ENCODE measurements around the gene ZNF780B. TPM values are rescaled to one million over a fixed set of nuclear protein-coding genes. Genes with fewer than 3 reads are reported as not detected.
A peak's percentile ranks its signal among the peaks of the same experiment; 100 is the strongest.

Gene ZNF780B
- total and polyA plus RNA-seq, 3 experiments from 2014 or later: 12.0 to 21.3 (median 16.8) TPM

DNA sequence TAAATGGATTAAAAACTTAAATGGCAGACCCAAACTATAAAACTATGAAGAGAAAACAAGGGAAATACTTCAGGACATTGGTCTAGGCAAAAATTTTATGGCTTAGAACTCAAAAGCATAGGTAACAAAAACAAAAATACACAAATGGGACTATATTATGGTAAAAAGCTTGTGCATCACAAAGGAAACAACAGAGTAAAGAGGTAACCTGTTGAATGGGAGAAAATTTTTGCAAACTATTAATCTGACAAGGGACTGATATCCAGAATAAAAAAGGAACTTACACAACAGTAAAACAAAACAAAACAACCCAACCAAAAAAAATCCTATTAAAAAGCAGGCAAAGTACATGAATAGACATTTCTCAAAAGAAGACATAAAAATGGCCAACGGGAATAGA is 68.4 kb downstream of the ZNF780B start:
- H3K9me3 ChIP-seq (ENCODE audit: low read length): peaks cover 17% of the 10 kb centered on the region
- DNase-seq: no peak
- H3K36me3 ChIP-seq (ENCODE audit: insufficient read depth, low read length): peaks cover under 1% of the 10 kb centered on the region
- no peak overlapping the region for H3K27ac Mint-ChIP-seq
- CTCF ChIA-PET: no interaction called here
- no peak overlapping the region for H3K4me3 ChIP-seq (ENCODE audit: low read length)
- H3K4me1 Mint-ChIP-seq: peaks cover 29 to 46% (median 44%) of the 10 kb centered on the region in 3 donors
- H3K36me3 Mint-ChIP-seq: peaks cover 14 to 45% (median 44%) of the 10 kb centered on the region in 3 donors
- H3K4me3 Mint-ChIP-seq: peak overlapping the region in 1 of 7 donors; percentile 5
- H3K9me3 Mint-ChIP-seq: peaks cover 15 to 40% (median 32%) of the 10 kb centered on the region in 5 donors
- peaks cover 4% of the 10 kb centered on the region for H3K4me1 ChIP-seq (ENCODE audit: insufficient read depth, low read length)
- POLR2A ChIA-PET: interaction anchor here (0.6 kb wide), 1 partner anchor 9 kb away, joined by 4 read pairs; the partner anchor contains the start of gene ZNF546
- H3K27me3 Mint-ChIP-seq: no peaks in the 10 kb centered on the region
- H3K27me3 ChIP-seq (ENCODE audit: insufficient read depth, low read length, poor library complexity, severe bottlenecking): no peaks in the 10 kb centered on the region
- H3K27ac ChIP-seq (ENCODE audit: low read depth, low read length): no peak overlapping the region

DNA sequence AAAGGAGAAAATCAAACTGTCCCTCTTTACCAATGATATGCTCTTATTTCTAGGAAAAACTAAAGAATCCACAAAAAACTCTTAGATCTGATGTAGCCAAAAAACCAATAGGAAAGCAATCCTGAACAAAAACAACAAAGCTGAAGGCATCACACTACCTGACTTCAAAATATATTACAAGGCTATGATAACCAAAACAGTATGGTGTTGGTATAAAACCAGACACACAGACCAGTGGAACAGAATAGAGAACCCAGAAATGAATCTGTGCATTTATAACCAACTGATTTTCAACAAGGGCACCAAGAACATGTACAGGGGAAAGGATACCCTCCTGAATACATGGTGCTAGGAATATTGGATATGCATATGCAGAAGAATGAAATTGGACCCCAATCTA is 68.9 kb downstream of the ZNF780B start:
- CTCF ChIA-PET: no interaction called here
- no peak overlapping the region for H3K4me3 Mint-ChIP-seq

DNA sequence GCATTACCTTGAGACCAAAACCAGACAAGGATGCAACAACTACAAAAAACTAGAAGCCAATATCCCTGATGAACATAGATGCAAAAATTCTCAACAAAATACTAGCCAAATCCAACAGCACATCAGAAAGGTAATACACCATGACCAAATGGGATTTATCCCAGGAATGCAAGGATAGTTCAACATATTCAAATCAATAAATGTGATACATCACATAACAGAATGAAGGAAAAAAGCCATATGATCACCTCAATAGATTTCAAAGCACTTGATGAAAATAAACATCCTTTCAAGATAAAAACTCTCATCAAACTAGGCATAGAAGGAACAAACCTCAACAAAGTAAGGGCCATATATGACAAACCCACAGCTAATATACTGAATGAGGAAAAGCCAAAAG is 69.4 kb downstream of the ZNF780B start:
- no peaks in the 10 kb centered on the region for H3K27me3 ChIP-seq (ENCODE audit: insufficient read depth, low read length, poor library complexity, severe bottlenecking)
- H3K36me3 ChIP-seq (ENCODE audit: insufficient read depth, low read length): peaks cover 8% of the 10 kb centered on the region
- peaks cover 17% of the 10 kb centered on the region for H3K9me3 ChIP-seq (ENCODE audit: low read length)
- Mint-ChIP-seq H3K4me3 (no peak overlapping the region), H3K27me3 (no peaks in the 10 kb centered on the region), H3K4me1 (peaks cover 21 to 38% (median 37%) of the 10 kb centered on the region in 3 donors), H3K36me3 (peaks cover 19 to 49% (median 45%) of the 10 kb centered on the region in 3 donors), H3K27ac (no peak overlapping the region), H3K9me3 (peaks cover 15 to 40% (median 32%) of the 10 kb centered on the region in 5 donors)
- CTCF ChIA-PET: no interaction called here
- POLR2A ChIA-PET: no interaction called here
- no peak overlapping the region for H3K4me3 ChIP-seq (ENCODE audit: low read length)
- no peak for DNase-seq
- H3K4me1 ChIP-seq (ENCODE audit: insufficient read depth, low read length): peaks cover 4% of the 10 kb centered on the region
- H3K27ac ChIP-seq (ENCODE audit: low read depth, low read length): no peak overlapping the region

More for the DNA sequence above, 68.9 kb downstream of the ZNF780B start:
- POLR2A ChIA-PET: interaction anchor here (0.6 kb wide), 1 partner anchor 10 kb away, joined by 4 read pairs; the partner anchor contains the start of gene ZNF546
- peaks cover 17 to 48% (median 45%) of the 10 kb centered on the region in 3 donors for H3K36me3 Mint-ChIP-seq
- H3K4me1 ChIP-seq (ENCODE audit: insufficient read depth, low read length): peaks cover 4% of the 10 kb centered on the region
- H3K27ac Mint-ChIP-seq: no peak overlapping the region
- no peaks in the 10 kb centered on the region for H3K27me3 Mint-ChIP-seq
- H3K4me1 Mint-ChIP-seq: peaks cover 25 to 42% (median 40%) of the 10 kb centered on the region in 3 donors
- H3K27me3 ChIP-seq (ENCODE audit: insufficient read depth, low read length, poor library complexity, severe bottlenecking): no peaks in the 10 kb centered on the region
- peaks cover 5% of the 10 kb centered on the region for H3K36me3 ChIP-seq (ENCODE audit: insufficient read depth, low read length)
- no peak overlapping the region for H3K4me3 ChIP-seq (ENCODE audit: low read length)
- DNase-seq: no peak
- H3K9me3 Mint-ChIP-seq: peaks cover 15 to 40% (median 32%) of the 10 kb centered on the region in 5 donors
- H3K27ac ChIP-seq (ENCODE audit: low read depth, low read length): no peak overlapping the region
- H3K9me3 ChIP-seq (ENCODE audit: low read length): peaks cover 17% of the 10 kb centered on the region

DNA sequence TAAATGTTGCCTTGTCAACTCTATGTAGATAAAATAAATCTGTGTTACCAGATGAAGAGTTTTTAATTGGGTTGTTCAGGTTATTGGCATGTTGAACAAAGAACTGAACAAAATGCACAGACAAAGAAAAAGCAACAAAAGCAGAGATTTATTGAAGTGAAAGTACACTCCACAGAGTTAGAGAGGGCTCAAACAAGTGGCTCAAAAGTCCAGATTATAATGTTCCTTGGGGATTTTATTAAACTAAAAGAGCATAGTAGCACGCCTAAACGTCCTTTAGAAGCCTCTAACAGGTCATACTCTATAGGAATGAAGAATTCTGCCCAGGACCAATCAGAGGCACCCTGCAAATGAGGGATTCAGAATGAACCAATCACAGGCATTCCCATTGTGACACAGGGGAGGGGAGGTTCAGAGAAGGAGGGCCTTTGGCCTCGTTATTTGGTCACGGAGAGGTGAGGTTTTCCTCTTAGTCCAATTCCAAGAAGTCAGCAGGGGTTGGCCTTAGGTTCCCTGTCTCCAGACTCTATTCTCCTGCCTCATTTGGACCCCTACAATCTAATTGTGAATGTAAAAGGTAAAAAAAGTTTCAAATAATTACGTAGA is 72.2 kb downstream of the ZNF780B start:
- peaks cover 15 to 39% (median 32%) of the 10 kb centered on the region in 5 donors for H3K9me3 Mint-ChIP-seq
- Histone ChIP-seq H3K36me3 (ENCODE audit: insufficient read depth, low read length) (peaks cover 26% of the 10 kb centered on the region), H3K4me3 (ENCODE audit: low read length) (no peak overlapping the region), H3K4me1 (ENCODE audit: insufficient read depth, low read length) (no peaks in the 10 kb centered on the region), H3K27me3 (ENCODE audit: insufficient read depth, low read length, poor library complexity, severe bottlenecking) (no peaks in the 10 kb centered on the region), H3K9me3 (ENCODE audit: low read length) (peaks cover 17% of the 10 kb centered on the region), H3K27ac (ENCODE audit: low read depth, low read length) (no peak overlapping the region)
- no peak for DNase-seq
- CTCF ChIA-PET: interaction anchor here (0.8 to 2.6 kb wide), 2 partner anchors 13 to 217 kb away, joined by 3 to 9 read pairs; partner anchors contain the start of gene PSMC4
- H3K4me3 Mint-ChIP-seq: no peak overlapping the region
- peaks cover 24 to 71% (median 58%) of the 10 kb centered on the region in 3 donors for H3K36me3 Mint-ChIP-seq
- peaks cover 0 to under 1% of the 10 kb centered on the region in 2 donors for H3K27me3 Mint-ChIP-seq
- peaks cover 9 to 16% (median 15%) of the 10 kb centered on the region in 3 donors for H3K4me1 Mint-ChIP-seq
- H3K27ac Mint-ChIP-seq: no peak overlapping the region
- POLR2A ChIA-PET: no interaction called here

DNA sequence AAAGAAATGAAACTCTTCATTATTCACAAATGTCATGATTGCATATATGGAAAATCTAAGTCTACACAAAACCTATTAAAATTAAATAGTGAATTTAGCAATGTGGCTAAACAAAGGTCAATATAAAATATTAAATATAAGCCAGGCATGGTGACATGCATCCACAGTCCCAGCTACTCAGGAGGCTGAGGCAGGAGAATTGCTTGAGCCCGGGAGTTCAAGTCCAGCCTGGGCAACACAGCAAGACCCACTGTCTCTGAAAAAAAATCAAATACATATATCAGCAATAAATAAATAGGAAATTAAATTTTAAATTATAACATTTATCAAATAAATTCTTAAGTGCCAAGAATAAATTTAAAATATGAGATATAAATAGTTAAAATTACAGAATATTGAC is 73.1 kb downstream of the ZNF780B start:
- no peak for DNase-seq
- peaks cover 15 to 38% (median 30%) of the 10 kb centered on the region in 5 donors for H3K9me3 Mint-ChIP-seq
- Histone ChIP-seq H3K36me3 (ENCODE audit: insufficient read depth, low read length) (peaks cover 32% of the 10 kb centered on the region), H3K4me1 (ENCODE audit: insufficient read depth, low read length) (no peaks in the 10 kb centered on the region), H3K4me3 (ENCODE audit: low read length) (no peak overlapping the region), H3K9me3 (ENCODE audit: low read length) (peaks cover 17% of the 10 kb centered on the region), H3K27me3 (ENCODE audit: insufficient read depth, low read length, poor library complexity, severe bottlenecking) (no peaks in the 10 kb centered on the region), H3K27ac (ENCODE audit: low read depth, low read length) (no peak overlapping the region)
- H3K27ac Mint-ChIP-seq: no peak overlapping the region
- peaks cover 8 to 15% (median 14%) of the 10 kb centered on the region in 3 donors for H3K4me1 Mint-ChIP-seq
- peaks cover 26 to 75% (median 53%) of the 10 kb centered on the region in 3 donors for H3K36me3 Mint-ChIP-seq
- ChIA-PET POLR2A (no interaction called here), CTCF (no interaction called here)
- H3K4me3 Mint-ChIP-seq: no peak overlapping the region
- H3K27me3 Mint-ChIP-seq: peaks cover 0 to 1% of the 10 kb centered on the region in 2 donors

Other genes starting within 250 kb of the ZNF780B start
- gene DYRK1B, start 222.1 kb downstream of the ZNF780B start, total RNA-seq: 1 to 10 TPM; 7.9 to 9.1 TPM
- 15.3 TPM for gene DYRK1B, start 222.1 kb downstream of the ZNF780B start, polyA plus RNA-seq
- 100 to 1,000 TPM; 661 to 682 TPM for gene FBL, start 209.9 kb downstream of the ZNF780B start, total RNA-seq
- 182 TPM for gene FBL, start 209.9 kb downstream of the ZNF780B start, polyA plus RNA-seq
- 1 to 10 TPM; 7.0 to 7.9 TPM for gene FCGBP, start 121.6 kb downstream of the ZNF780B start, total RNA-seq
- gene FCGBP, start 121.6 kb downstream of the ZNF780B start, polyA plus RNA-seq: 2.7 TPM
- gene PSMC4, start 85.1 kb downstream of the ZNF780B start, total RNA-seq: 100 to 1,000 TPM; 170 to 179 TPM
- 114 TPM for gene PSMC4, start 85.1 kb downstream of the ZNF780B start, polyA plus RNA-seq
- 1 to 10 TPM; 4.8 to 5.0 TPM for gene ZNF546, start 59.2 kb downstream of the ZNF780B start, total RNA-seq
- 6.6 TPM for gene ZNF546, start 59.2 kb downstream of the ZNF780B start, polyA plus RNA-seq
- gene ZNF780A, start 34.7 kb upstream of the ZNF780B start, total RNA-seq: 10 to 100 TPM; 18.9 to 19.5 TPM
- 23.2 TPM for gene ZNF780A, start 34.7 kb upstream of the ZNF780B start, polyA plus RNA-seq
- gene MAP3K10, start 135.2 kb upstream of the ZNF780B start, total RNA-seq: 10 to 100 TPM; 13.9 to 15.4 TPM
- gene MAP3K10, start 135.2 kb upstream of the ZNF780B start, polyA plus RNA-seq: 1.3 TPM
- not detected for gene TTC9B, start 162.2 kb upstream of the ZNF780B start, total RNA-seq
- not detected for gene TTC9B, start 162.2 kb upstream of the ZNF780B start, polyA plus RNA-seq
- under 1 TPM in 1 of 2 experiments, not detected in 1; 0.11 TPM for gene CCNP, start 170.5 kb upstream of the ZNF780B start, total RNA-seq
- gene CCNP, start 170.5 kb upstream of the ZNF780B start, polyA plus RNA-seq: not detected
- gene AKT2, start 229.1 kb upstream of the ZNF780B start, total RNA-seq: 100 to 1,000 TPM; 124 to 132 TPM
- 27.0 TPM for gene AKT2, start 229.1 kb upstream of the ZNF780B start, polyA plus RNA-seq

All from CD8-positive, alpha-beta memory T cell (primary cell).